SK-N-SH treated with all-trans-retinoic acid at 6 μM for 48 hours (cell line): ENCODE data around the gene RNASE12.

Experiments
- ATAC-seq: fragments of 200-7000 bp; cut with Tn5 transposase; 3 replicates; pipeline ENCODE4 v1.9.1; 2020; ENCODE audit warnings: mild to moderate bottlenecking, moderate library complexity
- ARNTL ChIP-seq: fragments of 450-650 bp; formaldehyde crosslinking; IDR thresholded peaks from 2 replicates; pipeline ENCODE4 v1.5.0; 2020; ENCODE audit warnings: low read depth, mild to moderate bottlenecking, moderate library complexity, borderline replicate concordance
- BACH2 ChIP-seq: fragments of 250-450 bp; sonication (Bioruptor Pico); IDR thresholded peaks from 2 replicates; pipeline ENCODE4 v1.9.0; 2021; ENCODE audit warnings: mild to moderate bottlenecking, borderline replicate concordance
- CSDC2 ChIP-seq: fragments of 250-450 bp; sonication (Bioruptor Pico); IDR thresholded peaks from 2 replicates; pipeline ENCODE4 v1.5.0; 2020; ENCODE audit warnings: mild to moderate bottlenecking, moderate library complexity
- ESRRG ChIP-seq: fragments of 250-450 bp; sonication (Bioruptor Pico); IDR thresholded peaks from 2 replicates; pipeline ENCODE4 v1.6.1; 2021; ENCODE audit warnings: mild to moderate bottlenecking
- GLIS3 ChIP-seq: fragments of 250-450 bp; sonication (Bioruptor Pico); IDR thresholded peaks from 2 replicates; pipeline ENCODE4 v1.5.0; 2020; ENCODE audit warnings: mild to moderate bottlenecking, moderate library complexity
- OSR1 ChIP-seq: fragments of 250-450 bp; sonication (Bioruptor Pico); IDR thresholded peaks from 2 replicates; pipeline ENCODE4 v1.8.0; 2022; ENCODE audit warnings: moderate library complexity, mild to moderate bottlenecking, inconsistent platforms
- PATZ1 ChIP-seq: fragments of 250-450 bp; sonication (Bioruptor Pico); IDR thresholded peaks from 2 replicates; pipeline ENCODE4 v1.8.0; 2020; ENCODE audit warnings: mild to moderate bottlenecking, moderate library complexity, borderline replicate concordance
- POU6F1 ChIP-seq: fragments of 250-450 bp; sonication (Bioruptor Pico); IDR thresholded peaks from 2 replicates; pipeline ENCODE4 v1.8.0; 2021; ENCODE audit warnings: low read depth, mild to moderate bottlenecking, moderate library complexity, borderline replicate concordance
- PPARA ChIP-seq: fragments of 250-450 bp; sonication (Bioruptor Pico); IDR thresholded peaks from 2 replicates; pipeline ENCODE4 v1.5.0; 2020; ENCODE audit warnings: mild to moderate bottlenecking, borderline replicate concordance
- RARB ChIP-seq: fragments of 250-450 bp; sonication (Bioruptor Pico); IDR thresholded peaks from 2 replicates; pipeline ENCODE4 v1.8.0; 2021; ENCODE audit warnings: mild to moderate bottlenecking, moderate library complexity
- SNAI2 ChIP-seq: fragments of 250-450 bp; sonication (Bioruptor Pico); IDR thresholded peaks from 2 replicates; pipeline ENCODE4 v1.5.0; 2020; ENCODE audit warnings: mild to moderate bottlenecking, moderate library complexity
- TCF4 ChIP-seq: fragments of 250-450 bp; sonication (Bioruptor Pico); IDR thresholded peaks from 2 replicates; pipeline ENCODE4 v1.8.0; 2021; ENCODE audit warnings: mild to moderate bottlenecking, moderate library complexity, borderline replicate concordance
- TOX ChIP-seq: fragments of 250-450 bp; sonication (Bioruptor Pico); IDR thresholded peaks from 2 replicates; pipeline ENCODE4 v1.8.0; 2021; ENCODE audit warnings: mild to moderate bottlenecking, moderate library complexity, borderline replicate concordance
- ZC3H10 ChIP-seq: fragments of 250-450 bp; sonication (Bioruptor Pico); IDR thresholded peaks from 2 replicates; pipeline ENCODE4 v1.5.1; 2021; ENCODE audit warnings: mild to moderate bottlenecking, moderate library complexity
- ZNF565 ChIP-seq: fragments of 450-650 bp; formaldehyde crosslinking; conservative IDR thresholded peaks from 2 replicates; pipeline ENCODE4 v1.5.0; 2020; ENCODE audit warnings: low read depth, mild to moderate bottlenecking, moderate library complexity
- ZNF70 ChIP-seq: fragments of 450-650 bp; formaldehyde crosslinking; IDR thresholded peaks from 2 replicates; pipeline ENCODE4 v1.5.0; 2020; ENCODE audit warnings: mild to moderate bottlenecking, moderate library complexity
- TF ChIP-seq, protein P1 (sequence below): fragments of 250-450 bp; sonication (Bioruptor Pico); IDR thresholded peaks from 2 replicates; pipeline ENCODE4 v1.5.0; 2020; ENCODE audit warnings: mild to moderate bottlenecking, moderate library complexity
- TF ChIP-seq, protein P2 (sequence below): fragments of 250-450 bp; sonication (Bioruptor Pico); IDR thresholded peaks from 2 replicates; pipeline ENCODE4 v1.5.1; 2020; ENCODE audit warnings: low read depth, mild to moderate bottlenecking, moderate library complexity
- TF ChIP-seq, protein P3 (sequence below): fragments of 250-450 bp; sonication (Bioruptor Pico); IDR thresholded peaks from 2 replicates; pipeline ENCODE4 v1.5.1; 2021; ENCODE audit warnings: mild to moderate bottlenecking, moderate library complexity

Gene RNASE12

DNA sequence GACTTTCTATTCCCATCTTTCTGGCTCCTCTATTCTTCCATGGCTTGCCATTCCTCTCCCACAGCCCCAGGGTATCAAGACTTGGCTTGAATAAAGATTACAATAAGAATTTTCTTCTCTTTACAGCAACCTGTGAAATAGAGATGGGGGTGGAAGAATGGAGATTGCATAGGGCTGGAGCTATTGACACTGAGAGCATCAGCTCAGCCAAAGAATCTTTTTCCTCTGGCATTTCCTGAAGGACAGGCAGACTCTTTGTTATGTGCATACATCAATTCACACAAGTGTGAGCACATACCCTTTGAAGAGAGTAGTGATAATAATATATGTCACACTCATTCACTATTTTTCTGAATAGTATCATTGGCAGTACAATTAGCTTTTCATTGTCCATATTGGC lies 8.0 kb downstream of the RNASE12 start (continued):
- TF ChIP-seq, protein P1, sequence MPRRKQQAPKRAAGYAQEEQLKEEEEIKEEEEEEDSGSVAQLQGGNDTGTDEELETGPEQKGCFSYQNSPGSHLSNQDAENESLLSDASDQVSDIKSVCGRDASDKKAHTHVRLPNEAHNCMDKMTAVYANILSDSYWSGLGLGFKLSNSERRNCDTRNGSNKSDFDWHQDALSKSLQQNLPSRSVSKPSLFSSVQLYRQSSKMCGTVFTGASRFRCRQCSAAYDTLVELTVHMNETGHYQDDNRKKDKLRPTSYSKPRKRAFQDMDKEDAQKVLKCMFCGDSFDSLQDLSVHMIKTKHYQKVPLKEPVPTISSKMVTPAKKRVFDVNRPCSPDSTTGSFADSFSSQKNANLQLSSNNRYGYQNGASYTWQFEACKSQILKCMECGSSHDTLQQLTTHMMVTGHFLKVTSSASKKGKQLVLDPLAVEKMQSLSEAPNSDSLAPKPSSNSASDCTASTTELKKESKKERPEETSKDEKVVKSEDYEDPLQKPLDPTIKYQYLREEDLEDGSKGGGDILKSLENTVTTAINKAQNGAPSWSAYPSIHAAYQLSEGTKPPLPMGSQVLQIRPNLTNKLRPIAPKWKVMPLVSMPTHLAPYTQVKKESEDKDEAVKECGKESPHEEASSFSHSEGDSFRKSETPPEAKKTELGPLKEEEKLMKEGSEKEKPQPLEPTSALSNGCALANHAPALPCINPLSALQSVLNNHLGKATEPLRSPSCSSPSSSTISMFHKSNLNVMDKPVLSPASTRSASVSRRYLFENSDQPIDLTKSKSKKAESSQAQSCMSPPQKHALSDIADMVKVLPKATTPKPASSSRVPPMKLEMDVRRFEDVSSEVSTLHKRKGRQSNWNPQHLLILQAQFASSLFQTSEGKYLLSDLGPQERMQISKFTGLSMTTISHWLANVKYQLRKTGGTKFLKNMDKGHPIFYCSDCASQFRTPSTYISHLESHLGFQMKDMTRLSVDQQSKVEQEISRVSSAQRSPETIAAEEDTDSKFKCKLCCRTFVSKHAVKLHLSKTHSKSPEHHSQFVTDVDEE (CRISPR knock-in tag): no peak

GRCh38 chr14:20580242-20580641 lies 10.9 kb downstream of the RNASE12 start:
- no peak for ATAC-seq

DNA sequence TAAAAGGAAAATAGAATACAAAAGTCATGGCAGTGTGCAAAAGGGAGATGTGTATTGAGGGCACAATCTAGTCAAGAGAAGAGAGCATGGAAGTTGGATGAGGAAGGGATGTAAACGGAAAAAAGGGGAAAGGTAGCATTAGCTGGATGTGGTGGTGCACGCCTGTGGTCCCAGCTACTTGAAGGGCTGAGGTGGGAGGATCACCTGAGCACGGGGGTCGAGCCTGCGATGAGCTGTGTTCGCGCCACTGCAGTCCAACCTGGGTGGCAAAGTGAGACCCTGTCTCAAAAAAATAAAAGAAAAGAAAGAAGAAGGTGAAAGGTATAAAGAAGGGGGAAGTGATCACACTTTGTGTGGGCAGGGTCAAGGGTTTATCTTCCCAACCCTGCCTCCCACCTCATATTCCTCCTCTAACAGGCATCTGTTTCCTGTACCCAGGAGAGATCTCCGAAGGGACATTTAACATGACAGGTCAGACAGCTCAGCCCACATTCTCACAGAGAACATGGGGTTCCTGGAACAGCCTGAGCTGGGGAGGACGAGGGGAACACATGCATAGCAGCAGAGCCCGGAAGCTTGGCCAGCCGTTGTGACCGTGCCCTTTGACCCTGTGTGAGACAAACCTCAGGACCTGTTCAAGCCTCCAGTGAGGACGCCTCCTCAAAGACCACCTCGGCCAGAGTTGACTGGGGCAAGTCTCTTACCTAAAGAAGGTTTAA lies 12.2 kb downstream of the RNASE12 start:
- no peak for ATAC-seq
- TF ChIP-seq CSDC2 (CRISPR knock-in tag) (no peak), ARNTL (CRISPR knock-in tag) (no peak), TOX (no peak), PPARA (CRISPR knock-in tag) (no peak), PATZ1 (CRISPR knock-in tag) (no peak), ESRRG (CRISPR knock-in tag) (no peak), ZC3H10 (CRISPR knock-in tag) (no peak), POU6F1 (CRISPR knock-in tag) (no peak), ZNF70 (CRISPR knock-in tag) (no peak), TCF4 (CRISPR knock-in tag) (no peak), ZNF565 (CRISPR knock-in tag) (no peak), SNAI2 (CRISPR knock-in tag) (no peak), BACH2 (CRISPR knock-in tag) (no peak)
- TF ChIP-seq, protein P1 (CRISPR knock-in tag): no peak

More at GRCh38 chr14:20580242-20580641, 10.9 kb downstream of the RNASE12 start:
- TF ChIP-seq CSDC2 (CRISPR knock-in tag) (no peak), RARB (CRISPR knock-in tag) (no peak), TCF4 (CRISPR knock-in tag) (no peak), TOX (no peak), OSR1 (CRISPR knock-in tag) (no peak), SNAI2 (CRISPR knock-in tag) (no peak), GLIS3 (CRISPR knock-in tag) (no peak), ZNF70 (CRISPR knock-in tag) (no peak), BACH2 (CRISPR knock-in tag) (no peak)
- TF ChIP-seq, protein P2, sequence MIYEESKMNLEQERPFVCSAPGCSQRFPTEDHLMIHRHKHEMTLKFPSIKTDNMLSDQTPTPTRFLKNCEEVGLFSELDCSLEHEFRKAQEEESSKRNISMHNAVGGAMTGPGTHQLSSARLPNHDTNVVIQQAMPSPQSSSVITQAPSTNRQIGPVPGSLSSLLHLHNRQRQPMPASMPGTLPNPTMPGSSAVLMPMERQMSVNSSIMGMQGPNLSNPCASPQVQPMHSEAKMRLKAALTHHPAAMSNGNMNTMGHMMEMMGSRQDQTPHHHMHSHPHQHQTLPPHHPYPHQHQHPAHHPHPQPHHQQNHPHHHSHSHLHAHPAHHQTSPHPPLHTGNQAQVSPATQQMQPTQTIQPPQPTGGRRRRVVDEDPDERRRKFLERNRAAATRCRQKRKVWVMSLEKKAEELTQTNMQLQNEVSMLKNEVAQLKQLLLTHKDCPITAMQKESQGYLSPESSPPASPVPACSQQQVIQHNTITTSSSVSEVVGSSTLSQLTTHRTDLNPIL (CRISPR knock-in tag): no peak
- TF ChIP-seq, protein P3, sequence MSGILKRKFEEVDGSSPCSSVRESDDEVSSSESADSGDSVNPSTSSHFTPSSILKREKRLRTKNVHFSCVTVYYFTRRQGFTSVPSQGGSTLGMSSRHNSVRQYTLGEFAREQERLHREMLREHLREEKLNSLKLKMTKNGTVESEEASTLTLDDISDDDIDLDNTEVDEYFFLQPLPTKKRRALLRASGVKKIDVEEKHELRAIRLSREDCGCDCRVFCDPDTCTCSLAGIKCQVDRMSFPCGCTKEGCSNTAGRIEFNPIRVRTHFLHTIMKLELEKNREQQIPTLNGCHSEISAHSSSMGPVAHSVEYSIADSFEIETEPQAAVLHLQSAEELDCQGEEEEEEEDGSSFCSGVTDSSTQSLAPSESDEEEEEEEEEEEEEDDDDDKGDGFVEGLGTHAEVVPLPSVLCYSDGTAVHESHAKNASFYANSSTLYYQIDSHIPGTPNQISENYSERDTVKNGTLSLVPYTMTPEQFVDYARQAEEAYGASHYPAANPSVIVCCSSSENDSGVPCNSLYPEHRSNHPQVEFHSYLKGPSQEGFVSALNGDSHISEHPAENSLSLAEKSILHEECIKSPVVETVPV (CRISPR knock-in tag): no peak
- TF ChIP-seq, protein P1 (CRISPR knock-in tag): no peak
